ENCODE results near the gene TRIML1. TPM values are rescaled to one million over a fixed set of nuclear protein-coding genes. Genes with fewer than 3 reads are reported as not detected.

TRIML1 gene
- total RNA-seq, 1 experiment from 2014 or later: not detected

DNA sequence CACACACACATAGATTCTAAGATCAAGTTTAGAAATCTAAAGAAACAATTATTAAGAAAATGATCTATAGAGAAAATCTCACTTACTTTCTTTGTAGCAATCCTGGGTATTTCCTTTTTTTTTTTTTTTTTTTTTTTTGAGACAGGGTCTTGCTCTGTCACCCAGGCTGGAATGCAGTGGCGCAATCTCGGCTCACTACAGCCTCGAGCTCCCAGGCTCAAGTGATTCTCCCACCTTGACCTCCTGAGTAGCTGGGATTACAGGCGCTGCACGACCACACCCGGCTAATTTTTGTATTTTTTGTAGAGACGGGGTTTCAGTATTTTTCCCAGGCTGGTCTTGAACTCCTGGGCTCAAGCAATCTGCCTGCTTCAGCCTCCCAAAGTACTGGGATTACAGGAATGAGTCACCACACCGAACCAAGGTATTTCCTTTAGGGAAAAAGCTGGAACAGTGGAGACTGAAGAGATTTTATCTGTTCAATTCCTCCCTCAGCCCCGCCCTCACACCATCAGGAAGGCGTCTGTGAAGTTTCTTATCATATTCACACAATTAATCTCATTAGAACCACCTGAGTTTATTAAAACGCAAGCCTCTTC lies 30.0 kb upstream of the TRIML1 start, which contains the start of gene TRIML2:
TSS of gene TRIML2 (minus strand) at position 447 of the 599 bp plus-strand sequence. CDS start 4,235 bp downstream, outside the sequence.
- peak within 1 kb of the TSS; percentile 4 for H3K27ac Mint-ChIP-seq (ENCODE audit: unreplicated experiment)
- BruUV-seq (replicated peaks): no TSS peak

DNA sequence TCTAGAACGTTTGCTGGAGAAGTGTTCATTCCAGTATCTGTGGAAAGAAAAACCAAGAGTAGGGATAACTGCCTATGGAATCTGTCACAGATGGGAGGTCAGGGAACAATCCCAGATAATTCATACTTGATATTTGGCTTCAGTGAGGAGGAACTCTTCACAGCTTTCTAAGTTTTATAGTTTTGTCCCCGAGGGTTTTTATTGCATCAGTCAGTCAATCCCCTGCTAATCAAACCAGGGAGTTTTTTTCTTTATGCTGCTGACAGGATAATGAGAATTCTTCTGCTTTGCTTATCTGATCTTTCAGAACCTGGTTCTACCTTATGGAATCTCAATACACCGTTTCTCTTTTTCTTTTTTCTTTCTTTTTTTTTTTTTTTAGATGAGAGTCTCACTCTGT lies 29.2 kb upstream of the TRIML1 start:
- DNase-seq: no peak

More for the DNA sequence above, 30.0 kb upstream of the TRIML1 start, which contains the start of gene TRIML2:
- CTCF ChIA-PET: no interaction called here
- H3K4me3 Mint-ChIP-seq (ENCODE audit: low read depth, unreplicated experiment): no peak within 1 kb of the TSS
- H3K4me1 Mint-ChIP-seq (ENCODE audit: low read depth, unreplicated experiment): peaks cover 27% of the 10 kb centered on the region
- no peak for DNase-seq
- TF ChIP-seq, protein P1, sequence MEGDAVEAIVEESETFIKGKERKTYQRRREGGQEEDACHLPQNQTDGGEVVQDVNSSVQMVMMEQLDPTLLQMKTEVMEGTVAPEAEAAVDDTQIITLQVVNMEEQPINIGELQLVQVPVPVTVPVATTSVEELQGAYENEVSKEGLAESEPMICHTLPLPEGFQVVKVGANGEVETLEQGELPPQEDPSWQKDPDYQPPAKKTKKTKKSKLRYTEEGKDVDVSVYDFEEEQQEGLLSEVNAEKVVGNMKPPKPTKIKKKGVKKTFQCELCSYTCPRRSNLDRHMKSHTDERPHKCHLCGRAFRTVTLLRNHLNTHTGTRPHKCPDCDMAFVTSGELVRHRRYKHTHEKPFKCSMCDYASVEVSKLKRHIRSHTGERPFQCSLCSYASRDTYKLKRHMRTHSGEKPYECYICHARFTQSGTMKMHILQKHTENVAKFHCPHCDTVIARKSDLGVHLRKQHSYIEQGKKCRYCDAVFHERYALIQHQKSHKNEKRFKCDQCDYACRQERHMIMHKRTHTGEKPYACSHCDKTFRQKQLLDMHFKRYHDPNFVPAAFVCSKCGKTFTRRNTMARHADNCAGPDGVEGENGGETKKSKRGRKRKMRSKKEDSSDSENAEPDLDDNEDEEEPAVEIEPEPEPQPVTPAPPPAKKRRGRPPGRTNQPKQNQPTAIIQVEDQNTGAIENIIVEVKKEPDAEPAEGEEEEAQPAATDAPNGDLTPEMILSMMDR (IDR thresholded peaks at IDR 0.05; ENCODE audit: unreplicated experiment): no peak
- no peaks in the 10 kb centered on the region for H3K27me3 Mint-ChIP-seq (ENCODE audit: unreplicated experiment)
- intact Hi-C loops (cut with micrococcal nuclease; ENCODE audit: unreplicated experiment): no loop called here
- H3K36me3 Mint-ChIP-seq (ENCODE audit: insufficient read depth, unreplicated experiment): peaks cover 5% of the 10 kb centered on the region
- H3K9me3 Mint-ChIP-seq (ENCODE audit: low read depth, unreplicated experiment): no peaks in the 10 kb centered on the region

DNA sequence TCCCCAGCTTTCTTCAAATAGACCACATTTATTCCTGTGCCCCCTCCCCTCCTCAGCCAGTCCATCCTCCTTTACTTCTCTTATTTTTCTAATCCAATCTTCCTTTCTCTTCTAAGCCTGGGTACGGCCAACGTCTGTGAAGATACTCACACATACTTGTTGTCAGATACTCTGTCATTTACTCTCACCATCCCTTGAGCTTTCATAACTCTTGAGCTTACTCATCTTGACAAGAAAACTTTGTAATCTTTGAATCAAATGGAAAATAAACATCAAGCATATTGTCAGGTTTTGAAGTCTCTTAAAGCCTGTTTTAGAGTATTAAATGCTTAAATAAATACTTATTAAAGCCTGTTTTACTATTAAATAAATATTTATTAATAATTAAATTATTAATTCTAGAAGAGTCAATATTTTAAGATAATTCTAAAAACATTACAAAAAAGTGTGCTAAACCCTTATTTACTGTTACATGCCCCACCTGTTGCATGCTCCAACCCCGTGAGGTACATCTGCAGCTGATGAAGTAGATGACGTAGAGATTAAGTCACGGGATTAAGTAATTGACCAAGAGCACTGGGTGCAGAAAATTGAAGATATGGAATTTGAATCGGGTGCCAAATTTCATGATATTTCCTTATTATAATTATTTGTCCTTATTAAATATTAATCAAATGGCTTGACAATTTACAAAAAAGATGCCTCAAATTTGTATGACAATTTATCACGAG lies 28.3 kb upstream of the TRIML1 start:
- peak overlapping the region; percentile 4 for H3K27ac Mint-ChIP-seq (ENCODE audit: unreplicated experiment)
- no peaks in the 10 kb centered on the region for H3K27me3 Mint-ChIP-seq (ENCODE audit: unreplicated experiment)
- no peak overlapping the region for H3K4me3 Mint-ChIP-seq (ENCODE audit: low read depth, unreplicated experiment)
- CTCF ChIA-PET: no interaction called here
- peaks cover 5% of the 10 kb centered on the region for H3K36me3 Mint-ChIP-seq (ENCODE audit: insufficient read depth, unreplicated experiment)
- no TSS peak for BruUV-seq (replicated peaks)
- H3K4me1 Mint-ChIP-seq (ENCODE audit: low read depth, unreplicated experiment): peaks cover 27% of the 10 kb centered on the region
- intact Hi-C loops (cut with micrococcal nuclease; ENCODE audit: unreplicated experiment): no loop called here
- H3K9me3 Mint-ChIP-seq (ENCODE audit: low read depth, unreplicated experiment): no peaks in the 10 kb centered on the region
- TF ChIP-seq, protein P1 (IDR thresholded peaks at IDR 0.05; ENCODE audit: unreplicated experiment): no peak
- no peak for DNase-seq

More for the DNA sequence above, 29.2 kb upstream of the TRIML1 start:
- peaks cover 5% of the 10 kb centered on the region for H3K36me3 Mint-ChIP-seq (ENCODE audit: insufficient read depth, unreplicated experiment)
- intact Hi-C loops (cut with micrococcal nuclease; ENCODE audit: unreplicated experiment): no loop called here
- no TSS peak for BruUV-seq (replicated peaks)
- peaks cover 27% of the 10 kb centered on the region for H3K4me1 Mint-ChIP-seq (ENCODE audit: low read depth, unreplicated experiment)
- no peak overlapping the region for H3K27ac Mint-ChIP-seq (ENCODE audit: unreplicated experiment)
- no peaks in the 10 kb centered on the region for H3K9me3 Mint-ChIP-seq (ENCODE audit: low read depth, unreplicated experiment)
- H3K4me3 Mint-ChIP-seq (ENCODE audit: low read depth, unreplicated experiment): no peak overlapping the region
- H3K27me3 Mint-ChIP-seq (ENCODE audit: unreplicated experiment): no peaks in the 10 kb centered on the region
- TF ChIP-seq, protein P1 (IDR thresholded peaks at IDR 0.05; ENCODE audit: unreplicated experiment): no peak
- CTCF ChIA-PET: interaction anchor here (0.7 kb wide), 1 partner anchor 443 kb away, joined by 4 read pairs; no protein-coding TSS in a partner anchor

DNA sequence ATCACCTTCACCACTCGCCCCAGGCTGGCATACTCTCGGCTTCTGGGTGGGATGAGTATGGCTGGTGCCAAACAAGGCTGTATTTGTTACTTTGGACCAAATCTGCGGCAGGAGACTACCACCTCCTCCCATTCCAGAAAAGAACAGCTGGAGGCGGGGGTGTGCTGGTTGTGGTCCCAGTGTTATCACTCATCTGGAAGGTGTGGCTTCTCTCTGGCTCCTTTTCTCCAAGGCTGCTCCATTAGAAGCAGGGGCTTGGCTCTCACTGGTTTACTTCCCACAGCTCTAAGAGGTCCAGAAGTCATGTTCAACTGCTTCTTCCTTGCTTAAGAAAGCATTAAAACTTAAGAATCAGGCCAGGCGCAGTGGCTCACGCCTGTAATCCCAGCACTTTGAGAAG lies 27.3 kb upstream of the TRIML1 start:
- Mint-ChIP-seq H3K27ac (ENCODE audit: unreplicated experiment) (no peak overlapping the region), H3K9me3 (ENCODE audit: low read depth, unreplicated experiment) (no peaks in the 10 kb centered on the region), H3K27me3 (ENCODE audit: unreplicated experiment) (no peaks in the 10 kb centered on the region), H3K4me3 (ENCODE audit: low read depth, unreplicated experiment) (no peak overlapping the region), H3K36me3 (ENCODE audit: insufficient read depth, unreplicated experiment) (no peaks in the 10 kb centered on the region), H3K4me1 (ENCODE audit: low read depth, unreplicated experiment) (peaks cover 27% of the 10 kb centered on the region)
- BruUV-seq (replicated peaks): no TSS peak
- intact Hi-C loops (cut with micrococcal nuclease; ENCODE audit: unreplicated experiment): no loop called here
- CTCF ChIA-PET: no interaction called here
- no peak for DNase-seq
- TF ChIP-seq, protein P1 (IDR thresholded peaks at IDR 0.05; ENCODE audit: unreplicated experiment): no peak
